HG03039 (cell line): Measurements from ENCODE around the gene SLC22A13.

ENCODE experiments used
- ATAC-seq: cut with Tn5 transposase; IDR thresholded peaks from one replicate; pipeline ENCODE4 v1.9.1; 2021; ENCODE audit warnings: mild to moderate bottlenecking, moderate library complexity; ENCODE audit not compliant: unreplicated experiment

The SLC22A13 gene

DNA sequence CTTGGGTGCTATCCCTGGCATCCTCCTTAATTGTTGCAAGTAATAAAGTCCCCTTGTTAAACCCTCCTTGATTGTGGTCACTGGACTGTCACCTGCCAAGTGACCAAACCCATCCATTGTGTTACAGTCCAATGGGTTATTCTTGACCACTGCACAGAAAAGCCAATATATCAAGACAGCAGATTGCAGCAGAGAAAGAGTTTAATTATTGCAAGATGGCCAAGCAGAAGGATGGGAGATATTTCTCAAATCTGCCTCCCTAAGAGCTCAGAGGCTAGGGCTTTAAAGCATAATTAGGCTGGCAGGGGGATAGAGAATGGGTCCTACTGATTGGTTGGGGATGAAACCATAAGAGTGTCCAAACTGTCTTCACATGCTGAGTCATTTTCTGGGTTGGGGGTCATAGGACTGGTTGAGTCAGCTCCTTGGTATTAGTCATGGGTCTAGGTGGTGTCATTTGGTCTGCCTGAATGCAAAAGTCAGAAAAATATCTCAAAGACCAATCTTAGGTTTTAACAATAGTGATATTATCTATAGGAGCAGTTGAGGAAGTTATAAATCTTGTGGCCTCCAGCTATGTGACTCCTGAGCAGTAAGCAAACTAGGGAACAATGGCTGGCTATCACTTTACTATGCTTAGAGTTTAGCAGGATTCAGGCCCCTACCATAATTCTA, 61.9 kb downstream of the SLC22A13 start:
- no peak for ATAC-seq
